Keratinocyte (primary cell): ENCODE measurements around the gene VPS8. TPM values are rescaled to one million over a fixed set of nuclear protein-coding genes. Genes with fewer than 3 reads are reported as not detected.

Source experiments
- DNase-seq: peaks from one replicate; pipeline ENCODE4 v3.0.0-alpha.2; 2011; ENCODE audit warnings: low read depth, missing footprints, low spot score
- FAIRE-seq: peaks from 2 replicates; lab custom pipeline; 2011; peaks lifted over from hg19 to GRCh38; lab: Jason Lieb, UNC
- H2AFZ ChIP-seq: 2 replicates; pipeline ENCODE4 v1.6.0; 2012; ENCODE audit warnings: low read length, control low read depth, inconsistent platforms; ENCODE audit not compliant: control insufficient read depth
- H3K27ac ChIP-seq: 2 replicates; pipeline ENCODE4 v1.5.1; 2011; ENCODE audit warnings: low read length; ENCODE audit not compliant: control insufficient read depth, insufficient read depth
- H3K27me3 ChIP-seq: 3 replicates; pipeline ENCODE4 v1.6.0; 2011; ENCODE audit warnings: low read length; ENCODE audit not compliant: control insufficient read depth, insufficient read depth; ENCODE audit errors: extremely low read depth
- H3K36me3 ChIP-seq, 2 experiments: 2 replicates in 1 of 2; 3 replicates in 1 of 2; pipeline ENCODE4 v1.5.1; 2011; ENCODE audit warnings: low read length in 2 of 2, mild to moderate bottlenecking in 1 of 2; ENCODE audit not compliant: control insufficient read depth in 2 of 2, insufficient read depth in 2 of 2; ENCODE audit errors: extremely low read depth in 1 of 2
- H3K4me1 ChIP-seq: 3 replicates; pipeline ENCODE4 v1.5.1; 2011; ENCODE audit warnings: low read length; ENCODE audit not compliant: control insufficient read depth, insufficient read depth; ENCODE audit errors: extremely low read depth
- H3K4me2 ChIP-seq: 3 replicates; pipeline ENCODE4 v1.6.0; 2011; ENCODE audit warnings: low read depth, low read length; ENCODE audit not compliant: control insufficient read depth, insufficient read depth; ENCODE audit errors: extremely low read depth
- H3K4me3 ChIP-seq, 3 experiments: fragments of 200-600 bp in 1 of 3; sonication (generic) in 1 of 3; 2 replicates in 2 of 3; 3 replicates in 1 of 3; pipeline ENCODE4 v1.5.1; 2011 to 2016; ENCODE audit warnings: low read length in 3 of 3, mild to moderate bottlenecking in 3 of 3, control low read depth in 2 of 3, inconsistent platforms in 1 of 3, low read depth in 1 of 3, mixed read lengths in 1 of 3, mixed run types in 1 of 3, moderate library complexity in 1 of 3; ENCODE audit not compliant: control insufficient read depth in 2 of 3, insufficient read depth in 2 of 3; ENCODE audit errors: extremely low read depth in 1 of 3
- H3K79me2 ChIP-seq: 2 replicates; pipeline ENCODE4 v1.6.0; 2012; ENCODE audit warnings: low read length; ENCODE audit not compliant: control insufficient read depth, insufficient read depth
- H3K9ac ChIP-seq: 3 replicates; pipeline ENCODE4 v1.6.0; 2011; ENCODE audit warnings: low read length; ENCODE audit not compliant: control insufficient read depth, insufficient read depth; ENCODE audit errors: extremely low read depth
- H3K9me1 ChIP-seq: 3 replicates; pipeline ENCODE4 v1.6.0; 2011; ENCODE audit warnings: low read length; ENCODE audit not compliant: control insufficient read depth, insufficient read depth; ENCODE audit errors: extremely low read depth
- H3K9me3 ChIP-seq: 2 replicates; pipeline ENCODE4 v1.5.1; 2012; ENCODE audit warnings: low read depth, low read length; ENCODE audit not compliant: control insufficient read depth
- H4K20me1 ChIP-seq: 3 replicates; pipeline ENCODE4 v1.6.0; 2011; ENCODE audit warnings: low read length; ENCODE audit not compliant: control insufficient read depth, insufficient read depth; ENCODE audit errors: extremely low read depth
- EZH2 ChIP-seq: IDR thresholded peaks from one replicate; pipeline ENCODE4 v1.6.1; 2012; ENCODE audit warnings: inconsistent platforms, mild to moderate bottlenecking, low read length, moderate library complexity
- dilution Hi-C: fragments of 300-500 bp; cut with MboI; formaldehyde crosslinking; loops from one replicate; pipeline ENCODE4 v1.7.0; 2020; ENCODE audit warnings: low sequenced_read_pairs; ENCODE audit not compliant: extremely low pct_ligation_motif_present
- polyA plus RNA-seq, 5 experiments: library from polyadenylated mRNA; depleted of rRNA in 3 of 5; stranded (reverse) in 3 of 5; stranded (forward) in 1 of 5; unstranded in 1 of 5; fragments of >200 nt; gene quantifications; 1 replicate in 1 of 5; 2 replicates in 3 of 5; 3 replicates in 1 of 5; pipeline versions ENCODE4 v1.2.1 to v1.2.3, GENCODE V29; 2011 to 2012; ENCODE audit warnings: missing spikeins in 2 of 5, low read depth in 1 of 5, low replicate concordance in 1 of 5
- TF ChIP-seq, protein P1 (sequence below), 3 experiments: IDR thresholded peaks in 1 of 3; conservative IDR thresholded peaks in 1 of 3; optimal IDR thresholded peaks in 1 of 3; 2 replicates in 2 of 3; 3 replicates in 1 of 3; pipeline versions ENCODE3 to v1.5.1; 2011; ENCODE audit warnings: low read length in 3 of 3, mild to moderate bottlenecking in 3 of 3, moderate library complexity in 2 of 3, control low read depth in 1 of 3, inconsistent platforms in 1 of 3; ENCODE audit not compliant: insufficient read depth in 2 of 3; ENCODE audit errors: extremely low read depth in 1 of 3

The VPS8 gene
- polyA plus RNA-seq, 1 donor (not counting 4 experiments of a cell fraction or from before 2014, with no cell fraction given): 28.4 TPM

DNA sequence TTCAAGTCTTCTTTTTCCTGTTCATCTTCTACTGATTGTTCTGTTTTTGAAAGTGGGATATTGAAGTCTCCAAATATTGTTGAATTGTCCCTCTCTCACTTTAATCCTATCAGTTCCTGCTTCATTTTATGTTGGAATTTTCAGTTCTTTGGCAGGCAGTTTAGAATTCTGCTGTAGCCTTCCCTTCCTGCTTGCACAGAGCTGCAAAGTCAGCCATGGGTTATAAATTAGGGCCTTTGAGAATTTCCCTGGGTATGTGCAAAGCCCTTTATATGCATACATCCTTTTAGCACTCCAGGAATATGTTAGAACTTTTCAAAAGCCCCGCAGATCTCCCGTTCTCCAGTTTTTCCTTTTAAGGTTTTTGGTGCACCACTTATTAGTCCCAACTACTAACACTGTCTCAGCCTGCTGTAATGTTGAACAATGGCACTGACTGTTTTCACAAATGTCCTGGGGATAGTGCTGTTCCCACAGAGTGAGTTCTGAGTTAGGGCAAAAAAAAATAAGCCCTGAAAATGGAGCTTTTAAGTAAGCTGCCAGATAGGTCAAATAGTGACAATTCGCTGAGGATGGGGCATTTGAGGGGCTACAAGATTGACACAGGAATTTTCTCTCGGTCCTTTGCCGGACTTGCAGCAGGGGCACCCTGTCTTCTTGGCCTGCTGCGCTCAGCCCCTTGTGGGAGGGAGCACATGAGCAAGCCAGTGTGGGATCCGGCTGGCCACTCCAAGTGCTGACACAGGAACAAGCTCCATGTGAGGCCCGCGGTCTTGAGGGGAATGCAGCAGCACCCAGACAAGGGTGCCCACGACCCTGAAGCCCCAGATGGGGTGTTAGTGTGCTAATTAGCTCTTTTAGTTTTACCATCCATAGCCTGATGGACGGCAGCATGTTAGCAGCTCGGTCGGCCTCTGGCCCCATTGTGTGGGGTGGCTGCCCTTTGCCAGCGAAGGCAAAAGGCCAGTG is 96.0 kb downstream of the VPS8 start:
- no peak for FAIRE-seq
- H3K27me3 ChIP-seq: no peaks in the 10 kb centered on the region
- H2AFZ ChIP-seq: no peak overlapping the region
- H4K20me1 ChIP-seq: no peaks in the 10 kb centered on the region
- no peaks in the 10 kb centered on the region for H3K9me3 ChIP-seq
- no peaks in the 10 kb centered on the region for H3K9me1 ChIP-seq
- H3K79me2 ChIP-seq: no peaks in the 10 kb centered on the region
- H3K9ac ChIP-seq: no peak overlapping the region
- H3K4me2 ChIP-seq: no peak overlapping the region
- no peak for TF ChIP-seq EZH2
- TF ChIP-seq, protein P1, sequence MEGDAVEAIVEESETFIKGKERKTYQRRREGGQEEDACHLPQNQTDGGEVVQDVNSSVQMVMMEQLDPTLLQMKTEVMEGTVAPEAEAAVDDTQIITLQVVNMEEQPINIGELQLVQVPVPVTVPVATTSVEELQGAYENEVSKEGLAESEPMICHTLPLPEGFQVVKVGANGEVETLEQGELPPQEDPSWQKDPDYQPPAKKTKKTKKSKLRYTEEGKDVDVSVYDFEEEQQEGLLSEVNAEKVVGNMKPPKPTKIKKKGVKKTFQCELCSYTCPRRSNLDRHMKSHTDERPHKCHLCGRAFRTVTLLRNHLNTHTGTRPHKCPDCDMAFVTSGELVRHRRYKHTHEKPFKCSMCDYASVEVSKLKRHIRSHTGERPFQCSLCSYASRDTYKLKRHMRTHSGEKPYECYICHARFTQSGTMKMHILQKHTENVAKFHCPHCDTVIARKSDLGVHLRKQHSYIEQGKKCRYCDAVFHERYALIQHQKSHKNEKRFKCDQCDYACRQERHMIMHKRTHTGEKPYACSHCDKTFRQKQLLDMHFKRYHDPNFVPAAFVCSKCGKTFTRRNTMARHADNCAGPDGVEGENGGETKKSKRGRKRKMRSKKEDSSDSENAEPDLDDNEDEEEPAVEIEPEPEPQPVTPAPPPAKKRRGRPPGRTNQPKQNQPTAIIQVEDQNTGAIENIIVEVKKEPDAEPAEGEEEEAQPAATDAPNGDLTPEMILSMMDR (optimal IDR thresholded peaks at IDR 0.05 in 1 of 3, IDR thresholded peaks at IDR 0.05 in 1 of 3, conservative IDR thresholded peaks at IDR 0.05 in 1 of 3; ENCODE audit: extremely low read depth in 1 of 3, insufficient read depth in 2 of 3, low read length in 3 of 3): no peak
- no peaks in the 10 kb centered on the region for H3K4me1 ChIP-seq
- DNase-seq: no peak
- dilution Hi-C loops: no loop called here
- peaks cover 4% of the 10 kb centered on the region in 2 experiments for H3K36me3 ChIP-seq
- H3K27ac ChIP-seq: no peak overlapping the region
- no peak overlapping the region for H3K4me3 ChIP-seq

DNA sequence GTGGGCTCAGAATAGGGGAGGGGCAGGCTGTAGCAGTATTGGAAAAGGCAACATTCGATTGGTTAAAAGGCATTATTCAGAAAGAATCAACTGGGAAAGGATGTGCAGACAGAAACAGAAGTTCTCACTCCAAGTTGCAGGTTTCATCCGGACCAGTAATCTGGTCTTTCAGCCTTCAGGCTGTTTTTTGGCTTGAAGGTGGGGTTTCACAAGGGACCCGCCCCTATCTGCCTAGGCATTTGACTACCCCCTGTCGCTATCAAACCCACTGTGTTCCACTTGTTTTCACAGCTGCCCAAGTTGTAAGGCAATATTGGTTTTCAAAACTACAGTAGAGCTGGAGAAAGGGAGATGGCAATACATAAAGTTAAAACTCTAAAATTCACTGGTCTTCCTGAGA is 96.9 kb downstream of the VPS8 start:
- dilution Hi-C loops: no loop called here
- H3K27ac ChIP-seq: no peak overlapping the region
- H4K20me1 ChIP-seq: no peaks in the 10 kb centered on the region
- no peak overlapping the region for H3K4me3 ChIP-seq
- no peak overlapping the region for H3K9ac ChIP-seq
- no peak for TF ChIP-seq EZH2
- TF ChIP-seq, protein P1 (optimal IDR thresholded peaks at IDR 0.05 in 1 of 3, IDR thresholded peaks at IDR 0.05 in 1 of 3, conservative IDR thresholded peaks at IDR 0.05 in 1 of 3; ENCODE audit: extremely low read depth in 1 of 3, insufficient read depth in 2 of 3, low read length in 3 of 3): no peak
- no peaks in the 10 kb centered on the region for H3K4me1 ChIP-seq
- H3K27me3 ChIP-seq: no peaks in the 10 kb centered on the region
- H3K9me1 ChIP-seq: no peaks in the 10 kb centered on the region
- no peak for DNase-seq
- H2AFZ ChIP-seq: no peak overlapping the region
- no peaks in the 10 kb centered on the region for H3K9me3 ChIP-seq
- FAIRE-seq: no peak
- no peaks in the 10 kb centered on the region for H3K79me2 ChIP-seq
- peaks cover 3 to 4% of the 10 kb centered on the region in 2 experiments for H3K36me3 ChIP-seq
- H3K4me2 ChIP-seq: no peak overlapping the region
